ENCODE results near the gene FBXL7. TPM values are rescaled to one million over a fixed set of nuclear protein-coding genes. Genes with fewer than 3 reads are reported as not detected.

Gene FBXL7
- total and polyA plus RNA-seq, 9 of the 15 experiments (the other 6 are each of a cell fraction or from before 2014, with no cell fraction given) = 0.04 to 0.08 TPM; not detected in 7

GRCh38 chr5:15794052-15794985, 294.3 kb downstream of the FBXL7 start:
- H3K4me1 ChIP-seq (replicated peaks in 1 of 2; ENCODE audit: control insufficient read depth in 2 of 2, insufficient read depth in 2 of 2, low read length in 2 of 2) = no peaks in the 10 kb centered on the region
- no peak overlapping the region for H3K9ac ChIP-seq (ENCODE audit: insufficient read depth in 1 of 2, low read depth in 2 of 2, low read length in 2 of 2)
- H3K79me2 ChIP-seq (ENCODE audit: control insufficient read depth, insufficient read depth, low read length) = no peaks in the 10 kb centered on the region
- in situ Hi-C loops (cut with MboI) = no loop called here
- no TSS peak for BruUV-seq (replicated peaks)
- no peaks in the 10 kb centered on the region; the same call in 1 of the 2 replicates for H3K9me3 ChIP-seq (replicated peaks; ENCODE audit: control insufficient read depth, insufficient read depth, low read depth, low read length)
- FAIRE-seq (no peak), ATAC-seq (no peak), DNase-seq (ENCODE audit: extremely low read depth in 1 of 4, low spot score in 3 of 4) (no peak)
- no peaks in the 10 kb centered on the region for H4K20me1 ChIP-seq (replicated peaks; ENCODE audit: control insufficient read depth, insufficient read depth, low read length)
- no peak overlapping the region for H2AFZ ChIP-seq (ENCODE audit: low read depth, low read length)
- TF ChIP-seq STAT5B (CRISPR knock-in tag; IDR thresholded peaks at IDR 0.05) = no peak
- TF ChIP-seq ARNT (IDR thresholded peaks at IDR 0.05) = no peak
- no peak for TF ChIP-seq DIDO1 (tag; IDR thresholded peaks at IDR 0.05; ENCODE audit: low read depth)
- no peak for TF ChIP-seq TSHZ1 (CRISPR knock-in tag; IDR thresholded peaks at IDR 0.05)
- no peak for TF ChIP-seq PYGO2 (tag; IDR thresholded peaks at IDR 0.05)
- TF ChIP-seq TCFL5 (CRISPR knock-in tag; conservative IDR thresholded peaks at IDR 0.05) = no peak
- ChIA-PET CTCF (ENCODE audit: low intra/inter-chr PET ratio) (no interaction called here), POLR2A (no interaction called here)
- H3K9me1 ChIP-seq (ENCODE audit: control insufficient read depth, insufficient read depth, low read length) = no peaks in the 10 kb centered on the region
- no peak overlapping the region for H3K4me2 ChIP-seq (ENCODE audit: insufficient read depth, low read length)
- intact Hi-C loops (cut with micrococcal nuclease) = no loop called here
- H3K27ac ChIP-seq (ENCODE audit: extremely low read depth, low read depth, low read length) = no peak overlapping the region
- no peak overlapping the region for H3K4me3 ChIP-seq
- no peaks in the 10 kb centered on the region for H3K36me3 ChIP-seq (ENCODE audit: control insufficient read depth, insufficient read depth, low read length)
- WGBS (ENCODE audit: insufficient coverage, low coverage, missing lambda C conversion rate) = 0% methylated on average over 6 of the region's 6 CpGs
- H3K27me3 ChIP-seq (ENCODE audit: control insufficient read depth in 2 of 2, insufficient read depth in 2 of 2, low read length in 2 of 2) = no peaks in the 10 kb centered on the region

All from K562 (cell line).